ENCODE data around the gene HMGCS2.

Gene HMGCS2

DNA sequence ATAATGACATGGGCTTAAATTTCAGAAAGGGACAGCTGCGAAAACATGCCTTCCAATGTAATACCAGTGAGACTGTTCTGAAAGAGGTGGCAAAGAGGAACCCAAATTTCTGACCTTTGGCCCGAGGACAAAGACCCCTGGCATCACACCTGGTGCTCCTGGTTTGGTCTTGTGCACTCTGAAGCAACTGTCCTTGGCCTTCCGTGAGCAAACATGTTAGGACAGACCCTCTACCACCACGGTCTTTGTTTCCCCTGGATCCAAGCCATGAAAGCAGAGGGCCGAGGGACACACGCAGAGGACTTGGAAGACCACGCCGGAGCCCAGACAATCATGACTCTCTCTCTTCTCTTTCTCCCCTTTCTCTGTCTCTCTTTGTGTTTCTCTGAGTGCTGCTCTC is 36.5 kb upstream of the HMGCS2 start:
- no peak for DNase-seq
- Histone ChIP-seq H2BK5ac (ENCODE audit: low read depth, low read length, poor library complexity) (no peak overlapping the region), H3K4me1 (ENCODE audit: control insufficient read depth in 1 of 2, insufficient read depth in 2 of 2, low read length in 2 of 2) (no peaks in the 10 kb centered on the region), H3K79me1 (ENCODE audit: low read length) (no peaks in the 10 kb centered on the region), H4K91ac (ENCODE audit: low read depth, low read length) (no peak overlapping the region), H3K27ac (ENCODE audit: low read depth, low read length) (no peak overlapping the region), H3K23ac (ENCODE audit: low read length) (no peak overlapping the region), H3K14ac (ENCODE audit: low read length) (no peak overlapping the region), H3K27me3 (ENCODE audit: insufficient read depth, low read length) (no peaks in the 10 kb centered on the region), H2BK12ac (ENCODE audit: low read length) (no peak overlapping the region), H4K12ac (ENCODE audit: low read depth, low read length) (no peak overlapping the region), H2BK120ac (ENCODE audit: insufficient read depth, low read length, poor library complexity) (no peak overlapping the region), H2AFZ (ENCODE audit: insufficient read depth, low read length, poor library complexity) (no peak overlapping the region), H3K4me3 (ENCODE audit: low read depth, low read length) (no peak overlapping the region), H3K9me3 (ENCODE audit: insufficient read depth, low read depth, low read length) (peaks cover under 1% of the 10 kb centered on the region), H3K9ac (ENCODE audit: low read length) (no peak overlapping the region), H2AK5ac (ENCODE audit: low read length) (no peak overlapping the region), H3K4ac (ENCODE audit: low read depth, low read length) (no peak overlapping the region), H3K79me2 (ENCODE audit: control insufficient read depth, insufficient read depth, low read length, poor library complexity) (no peaks in the 10 kb centered on the region), H4K8ac (ENCODE audit: low read depth, low read length) (no peak overlapping the region), H3K36me3 (ENCODE audit: control insufficient read depth in 1 of 2, insufficient read depth in 2 of 2, low read length in 2 of 2) (no peaks in the 10 kb centered on the region), H3K4me2 (ENCODE audit: low read length) (no peak overlapping the region), H3K18ac (ENCODE audit: low read length) (no peak overlapping the region)
- no CpG with 5 or more reads among the region's 8 CpGs for WGBS (ENCODE audit: extremely low coverage, insufficient coverage, insufficient read length)

DNA sequence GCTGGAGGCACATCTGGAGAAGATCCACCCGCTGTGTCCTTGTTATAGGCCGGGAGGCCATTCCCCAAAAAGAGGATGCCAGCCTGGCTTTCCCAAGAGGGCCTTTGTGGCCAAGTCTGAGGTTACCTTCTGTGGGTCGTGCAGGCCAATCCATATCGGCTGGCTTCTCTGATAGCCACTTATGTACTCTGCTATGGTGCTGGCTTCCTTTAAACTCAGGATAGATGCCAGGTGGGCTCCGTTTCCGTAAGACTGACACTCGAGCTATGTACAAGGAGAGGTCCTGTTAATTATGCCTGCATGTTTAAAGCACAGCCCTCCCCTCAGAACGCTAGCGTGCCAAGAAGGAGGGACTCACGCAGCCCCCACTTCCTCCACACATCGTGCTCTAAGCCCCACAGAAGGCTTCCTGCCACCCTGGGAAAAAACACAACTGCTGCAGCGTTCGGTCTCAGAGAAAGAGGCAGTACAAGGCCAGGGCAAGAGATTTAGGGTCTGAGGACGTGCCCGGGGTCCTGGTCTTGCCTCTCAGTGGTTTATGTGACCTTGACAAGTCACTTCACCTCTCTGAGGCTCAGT is 31.0 kb upstream of the HMGCS2 start:
- no peak overlapping the region for H2BK120ac ChIP-seq (ENCODE audit: insufficient read depth, low read length, poor library complexity)
- no peak overlapping the region for H2BK5ac ChIP-seq (ENCODE audit: low read depth, low read length, poor library complexity)
- no peaks in the 10 kb centered on the region for H3K79me1 ChIP-seq (ENCODE audit: low read length)
- no CpG with 5 or more reads among the region's 15 CpGs for WGBS (ENCODE audit: extremely low coverage, insufficient coverage, insufficient read length)
- no peak overlapping the region for H4K91ac ChIP-seq (ENCODE audit: low read depth, low read length)
- no peaks in the 10 kb centered on the region for H3K27me3 ChIP-seq (ENCODE audit: insufficient read depth, low read length)
- no peaks in the 10 kb centered on the region for H3K79me2 ChIP-seq (ENCODE audit: control insufficient read depth, insufficient read depth, low read length, poor library complexity)
- H4K8ac ChIP-seq (ENCODE audit: low read depth, low read length) = no peak overlapping the region
- DNase-seq = no peak
- H3K4me1 ChIP-seq (ENCODE audit: control insufficient read depth in 1 of 2, insufficient read depth in 2 of 2, low read length in 2 of 2) = no peaks in the 10 kb centered on the region
- H2BK12ac ChIP-seq (ENCODE audit: low read length) = no peak overlapping the region
- H3K14ac ChIP-seq (ENCODE audit: low read length) = no peak overlapping the region
- no peak overlapping the region for H3K9ac ChIP-seq (ENCODE audit: low read length)
- no peak overlapping the region for H3K4me2 ChIP-seq (ENCODE audit: low read length)
- H2AK5ac ChIP-seq (ENCODE audit: low read length) = no peak overlapping the region
- no peak overlapping the region for H3K23ac ChIP-seq (ENCODE audit: low read length)
- H3K4me3 ChIP-seq (ENCODE audit: low read depth, low read length) = no peak overlapping the region
- no peaks in the 10 kb centered on the region for H3K36me3 ChIP-seq (ENCODE audit: control insufficient read depth in 1 of 2, insufficient read depth in 2 of 2, low read length in 2 of 2)
- peaks cover 1% of the 10 kb centered on the region for H3K9me3 ChIP-seq (ENCODE audit: insufficient read depth, low read depth, low read length)
- no peak overlapping the region for H3K27ac ChIP-seq (ENCODE audit: low read depth, low read length)
- H3K18ac ChIP-seq (ENCODE audit: low read length) = no peak overlapping the region
- no peak overlapping the region for H2AFZ ChIP-seq (ENCODE audit: insufficient read depth, low read length, poor library complexity)
- H3K4ac ChIP-seq (ENCODE audit: low read depth, low read length) = no peak overlapping the region
- no peak overlapping the region for H4K12ac ChIP-seq (ENCODE audit: low read depth, low read length)

- Histone ChIP-seq H2BK120ac (ENCODE audit: insufficient read depth, low read length, poor library complexity) (no peak overlapping the region), H3K79me2 (ENCODE audit: control insufficient read depth, insufficient read depth, low read length, poor library complexity) (no peaks in the 10 kb centered on the region), H3K9me3 (ENCODE audit: insufficient read depth, low read depth, low read length) (peaks cover 1% of the 10 kb centered on the region), H3K4me3 (ENCODE audit: low read depth, low read length) (no peak overlapping the region), H2AK5ac (ENCODE audit: low read length) (no peak overlapping the region), H4K8ac (ENCODE audit: low read depth, low read length) (no peak overlapping the region), H3K14ac (ENCODE audit: low read length) (no peak overlapping the region), H3K18ac (ENCODE audit: low read length) (no peak overlapping the region), H2BK5ac (ENCODE audit: low read depth, low read length, poor library complexity) (no peak overlapping the region), H3K4ac (ENCODE audit: low read depth, low read length) (no peak overlapping the region), H4K12ac (ENCODE audit: low read depth, low read length) (no peak overlapping the region), H3K4me1 (ENCODE audit: control insufficient read depth in 1 of 2, insufficient read depth in 2 of 2, low read length in 2 of 2) (no peaks in the 10 kb centered on the region), H3K27ac (ENCODE audit: low read depth, low read length) (no peak overlapping the region), H3K4me2 (ENCODE audit: low read length) (no peak overlapping the region), H3K23ac (ENCODE audit: low read length) (no peak overlapping the region), H3K9ac (ENCODE audit: low read length) (no peak overlapping the region), H2BK12ac (ENCODE audit: low read length) (no peak overlapping the region), H3K27me3 (ENCODE audit: insufficient read depth, low read length) (no peaks in the 10 kb centered on the region), H3K79me1 (ENCODE audit: low read length) (no peaks in the 10 kb centered on the region), H2AFZ (ENCODE audit: insufficient read depth, low read length, poor library complexity) (no peak overlapping the region), H4K91ac (ENCODE audit: low read depth, low read length) (no peak overlapping the region), H3K36me3 (ENCODE audit: control insufficient read depth in 1 of 2, insufficient read depth in 2 of 2, low read length in 2 of 2) (no peaks in the 10 kb centered on the region)
- no CpG with 5 or more reads among the region's 4 CpGs for WGBS (ENCODE audit: extremely low coverage, insufficient coverage, insufficient read length)
- DNase-seq = no peak
Measured at GRCh38 chr1:119799003-119799402, 30.3 kb upstream of the HMGCS2 start.

DNA sequence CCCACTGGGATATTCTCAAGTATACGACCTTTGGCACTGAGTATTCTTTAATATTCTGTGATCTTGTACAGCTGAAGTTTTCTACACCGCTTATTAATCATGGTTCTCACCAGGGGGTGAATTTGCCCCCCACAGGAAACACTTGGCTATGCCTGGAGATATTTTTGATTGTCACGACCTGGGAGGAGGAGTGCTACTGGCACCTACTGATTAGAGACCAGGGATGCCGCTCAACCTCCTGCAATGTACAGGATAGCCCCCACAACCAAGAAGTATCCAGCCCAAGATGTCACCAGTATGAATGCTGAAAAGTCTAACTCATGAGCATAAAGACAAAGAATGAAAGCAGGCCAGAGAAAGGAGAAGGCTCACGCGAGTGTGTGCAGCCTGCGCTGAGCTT is 28.9 kb upstream of the HMGCS2 start:
- no peaks in the 10 kb centered on the region for H3K4me1 ChIP-seq (ENCODE audit: control insufficient read depth in 1 of 2, insufficient read depth in 2 of 2, low read length in 2 of 2)
- H2AK5ac ChIP-seq (ENCODE audit: low read length) = no peak overlapping the region
- no peak overlapping the region for H3K27ac ChIP-seq (ENCODE audit: low read depth, low read length)
- no peaks in the 10 kb centered on the region for H3K27me3 ChIP-seq (ENCODE audit: insufficient read depth, low read length)
- no peaks in the 10 kb centered on the region for H3K79me1 ChIP-seq (ENCODE audit: low read length)
- no peak overlapping the region for H3K9ac ChIP-seq (ENCODE audit: low read length)
- H3K4ac ChIP-seq (ENCODE audit: low read depth, low read length) = no peak overlapping the region
- no peak overlapping the region for H2BK120ac ChIP-seq (ENCODE audit: insufficient read depth, low read length, poor library complexity)
- no peak overlapping the region for H3K4me2 ChIP-seq (ENCODE audit: low read length)
- H3K9me3 ChIP-seq (ENCODE audit: insufficient read depth, low read depth, low read length) = peaks cover 1% of the 10 kb centered on the region
- no peak overlapping the region for H2BK5ac ChIP-seq (ENCODE audit: low read depth, low read length, poor library complexity)
- H3K23ac ChIP-seq (ENCODE audit: low read length) = no peak overlapping the region
- H4K12ac ChIP-seq (ENCODE audit: low read depth, low read length) = no peak overlapping the region
- no peak overlapping the region for H3K14ac ChIP-seq (ENCODE audit: low read length)
- H3K4me3 ChIP-seq (ENCODE audit: low read depth, low read length) = no peak overlapping the region
- no peaks in the 10 kb centered on the region for H3K36me3 ChIP-seq (ENCODE audit: control insufficient read depth in 1 of 2, insufficient read depth in 2 of 2, low read length in 2 of 2)
- H4K8ac ChIP-seq (ENCODE audit: low read depth, low read length) = no peak overlapping the region
- no peak overlapping the region for H2AFZ ChIP-seq (ENCODE audit: insufficient read depth, low read length, poor library complexity)
- no peak overlapping the region for H4K91ac ChIP-seq (ENCODE audit: low read depth, low read length)
- H3K79me2 ChIP-seq (ENCODE audit: control insufficient read depth, insufficient read depth, low read length, poor library complexity) = no peaks in the 10 kb centered on the region
- H2BK12ac ChIP-seq (ENCODE audit: low read length) = no peak overlapping the region
- WGBS (ENCODE audit: extremely low coverage, insufficient coverage, insufficient read length) = no CpG with 5 or more reads among the region's 7 CpGs
- no peak overlapping the region for H3K18ac ChIP-seq (ENCODE audit: low read length)
- DNase-seq = no peak

All from trophoblast cell (in vitro differentiated cells and primary cell).